Ovary (tissue), 9 donors: ENCODE measurements around the gene AKAP12. TPM values are rescaled to one million over a fixed set of nuclear protein-coding genes. Genes with fewer than 3 reads are reported as not detected.

ENCODE experiments used
- DNase-seq, 5 donors: peaks; one replicate each; pipeline ENCODE4 v3.0.0-alpha.2; 2019 to 2020
- H3K27ac ChIP-seq, 2 donors: fragments of 200-600 bp; one replicate each; pipeline versions ENCODE4 v1.5.1 to v1.8.0; 2019 to 2022
- H3K27me3 ChIP-seq: fragments of 200-600 bp; one replicate; pipeline ENCODE4 v1.8.0; 2022
- H3K36me3 ChIP-seq: fragments of 200-600 bp; sonication (generic); one replicate; pipeline ENCODE4 v1.5.1; 2019
- H3K4me1 ChIP-seq: one replicate; pipeline ENCODE4 v1.8.1; 2013; ENCODE audit warnings: mild to moderate bottlenecking, moderate library complexity; ENCODE audit not compliant: insufficient read depth
- H3K4me3 ChIP-seq: fragments of 200-600 bp; sonication (generic); one replicate; pipeline ENCODE4 v1.5.1; 2017
- H3K9me3 ChIP-seq, 2 donors: fragments of 200-600 bp in 1 of 2; sonication (generic) in 1 of 2; one replicate each; pipeline versions ENCODE4 v1.5.1 to v1.8.1; 2013 to 2019; ENCODE audit warnings: mild to moderate bottlenecking in 1 of 2, moderate library complexity in 1 of 2
- CTCF ChIP-seq, 3 donors: fragments of 450-650 bp in 2 of 3; fragments of 200-600 bp in 1 of 3; IDR thresholded peaks; one replicate each; pipeline versions ENCODE4 v1.5.1 to v1.8.0; 2016 to 2022; ENCODE audit warnings: antibody characterized with exemption in 3 of 3, mild to moderate bottlenecking in 1 of 3
- EP300 ChIP-seq: sonication (generic); formaldehyde crosslinking; IDR thresholded peaks from one replicate; pipeline ENCODE4 v1.6.1; 2017; ENCODE audit warnings: antibody characterized with exemption
- POLR2A ChIP-seq: fragments of 450-650 bp; IDR thresholded peaks from one replicate; pipeline ENCODE4 v1.6.1; 2017; ENCODE audit warnings: antibody characterized with exemption, mild to moderate bottlenecking, moderate library complexity
- WGBS, 3 donors: extraction: QIAGEN DNeasy Blood & Tissue Kit in 1 of 3; methylation state at CpG; one replicate each; pipeline versions ENCODE4 v1.1.5 to v1.1.7; 2013 to 2017; 5-methylcytosine and 5-hydroxymethylcytosine counted together
- intact Hi-C, 4 donors: fragments of 100-400 bp; cut with DNase I; formaldehyde crosslinking; loops; one replicate each; pipeline versions ENCODE4 v1.11.0 to v1.15.1; 2022 to 2023
- polyA plus RNA-seq, 2 donors: library from polyadenylated mRNA; stranded (reverse); fragments of 200-250 nt in 1 of 2; fragments of 350-450 nt in 1 of 2; fragmentation: Illumina TruSeq in 1 of 2; extraction: RNeasy Lipid Tissue Mini Kit (QIAGEN cat#74804) in 1 of 2; gene quantifications; one replicate each; pipeline ENCODE4 v1.2.3, GENCODE V29; 2013 to 2014
- total RNA-seq, 7 donors: library from RNA; depleted of rRNA in 2 of 7; stranded (reverse); fragments of >200 nt in 2 of 7; fragmentation: NEBNext Ultra II Directional in 3 of 7; extraction: Animal tissue kit (Norgen Biotek cat#: 25700) in 3 of 7; gene quantifications; one replicate each; pipeline versions ENCODE4 v1.1.0 to v1.2.4, GENCODE V29; 2016 to 2023
- donor health status: DM: no; HTN: no; CAD: no; lungs with moderate emphysema.
- donor health status: DM: no; HTN: no; CAD: no.
- donor health status: Bipolar disorder and iron deficiency.
- donor health status: DM: yes; HTN: yes; CAD: no.
- donor health status: DM: no; HTN: no; CAD: no.
- donor health status: DM: yes; HTN: yes; CAD: no.

Gene AKAP12
- total and polyA plus RNA-seq, 9 donors: 67.2 to 246 (median 125) TPM

- intact Hi-C loops: no loop called here
- DNase-seq: no peak
- TF ChIP-seq POLR2A: no peak
- no peak for TF ChIP-seq EP300
- TF ChIP-seq CTCF (IDR thresholded peaks at IDR 0.05): no peak
Observed at GRCh38 chr6:151358475-151358874, 118.7 kb downstream of the AKAP12 start.

GRCh38 chr6:151359486-151359885 lies 119.7 kb downstream of the AKAP12 start:
- Histone ChIP-seq H3K4me3 (no peak overlapping the region), H3K27me3 (no peaks in the 10 kb centered on the region), H3K9me3 (no peaks in the 10 kb centered on the region), H3K27ac (no peak overlapping the region), H3K36me3 (no peaks in the 10 kb centered on the region), H3K4me1 (no peaks in the 10 kb centered on the region)
- no peak for TF ChIP-seq POLR2A
- no peak for TF ChIP-seq CTCF (IDR thresholded peaks at IDR 0.05)
- no peak for TF ChIP-seq EP300
- intact Hi-C loops: no loop called here
- no peak for DNase-seq
- 89 to 94% (median 92%) methylated on average over 5 of the region's 5 CpGs for WGBS, 3 donors

More at GRCh38 chr6:151358475-151358874, 118.7 kb downstream of the AKAP12 start:
- Histone ChIP-seq H3K4me3 (no peak overlapping the region), H3K9me3 (no peaks in the 10 kb centered on the region), H3K27ac (no peak overlapping the region), H3K4me1 (no peaks in the 10 kb centered on the region), H3K36me3 (no peaks in the 10 kb centered on the region), H3K27me3 (no peaks in the 10 kb centered on the region)
- 89 to 92% (median 90%) methylated on average over 3 of the region's 3 CpGs for WGBS, 3 donors

GRCh38 chr6:151365233-151365632 lies 125.5 kb downstream of the AKAP12 start:
- DNase-seq: no peak
- intact Hi-C loops: no loop called here
- Histone ChIP-seq H3K4me3 (no peak overlapping the region), H3K27me3 (no peaks in the 10 kb centered on the region), H3K36me3 (no peaks in the 10 kb centered on the region), H3K9me3 (no peaks in the 10 kb centered on the region), H3K4me1 (no peaks in the 10 kb centered on the region), H3K27ac (no peak overlapping the region)
- WGBS, 3 donors: 94 to 98% (median 94%) methylated on average over 6 of the region's 6 CpGs
- TF ChIP-seq EP300 (no peak), CTCF (IDR thresholded peaks at IDR 0.05) (no peak)

- no peaks in the 10 kb centered on the region for H3K36me3 ChIP-seq
- no peaks in the 10 kb centered on the region for H3K9me3 ChIP-seq
- H3K27me3 ChIP-seq: no peaks in the 10 kb centered on the region
- WGBS, 3 donors: 61 to 66% (median 65%) methylated on average over 6 of the region's 6 CpGs
- no peak overlapping the region for H3K4me3 ChIP-seq
- TF ChIP-seq CTCF (IDR thresholded peaks at IDR 0.05) (no peak), POLR2A (no peak), EP300 (no peak)
- no peak for DNase-seq
- intact Hi-C loops: no loop called here
- H3K27ac ChIP-seq: no peak overlapping the region
- H3K4me1 ChIP-seq: no peaks in the 10 kb centered on the region
Observed at GRCh38 chr6:151370509-151371078, 130.8 kb downstream of the AKAP12 start.
